SK-N-SH (cell line): ENCODE results near the gene NHLH1. TPM values are rescaled to one million over a fixed set of nuclear protein-coding genes. Genes with fewer than 3 reads are reported as not detected.

ENCODE experiments used
- CTCF ChIA-PET: fragments of 300-600, 350-600 bp; formaldehyde crosslinking; extraction: SDS; loops from one replicate; lab custom pipeline; 2021; lab: Yijun Ruan, JAX
- POLR2A ChIA-PET: fragments of 350-600 bp; sonication (Branson Sonifier 250); formaldehyde crosslinking; extraction: SDS; loops from one replicate; lab custom pipeline; 2020; ENCODE audit warnings: antibody characterized with exemption, inconsistent platforms; lab: Yijun Ruan, JAX
- DNase-seq: peaks from one replicate; pipeline ENCODE4 v3.0.0; 2012
- H2AFZ ChIP-seq: fragments of 200-600 bp; sonication (generic); 2 replicates; pipeline ENCODE4 v1.8.1; 2016; ENCODE audit warnings: antibody characterized with exemption, mild to moderate bottlenecking, low read depth
- H3F3A ChIP-seq: fragments of 200-600 bp; sonication (generic); replicated peaks from 2 replicates; pipeline ENCODE3; 2016; ENCODE audit warnings: antibody characterized with exemption, mild to moderate bottlenecking; ENCODE audit not compliant: insufficient read depth
- H3K27ac ChIP-seq, 2 experiments: fragments of 200-500 bp in 1 of 2; fragments of 200-600 bp in 1 of 2; sonication (Bioruptor generic) in 1 of 2; sonication (generic), shearing (Covaris generic) in 1 of 2; 2 replicates each; pipeline versions ENCODE4 v1.5.1 to v1.6.1; 2014 to 2016; ENCODE audit warnings: low read depth in 2 of 2, inconsistent platforms in 1 of 2, low read length in 1 of 2, mild to moderate bottlenecking in 1 of 2, mixed read lengths in 1 of 2
- H3K27me3 ChIP-seq: fragments of 200-600 bp; sonication (generic), shearing (Covaris generic); 2 replicates; pipeline ENCODE4 v1.6.1; 2016; ENCODE audit warnings: mixed run types; ENCODE audit not compliant: insufficient read depth
- H3K36me3 ChIP-seq, 2 experiments: fragments of 200-500 bp in 1 of 2; fragments of 200-600 bp in 1 of 2; sonication (Bioruptor generic) in 1 of 2; sonication (generic) in 1 of 2; replicated peaks in 1 of 2; 2 replicates each; pipeline versions ENCODE3 to v1.5.1; 2014 to 2016; ENCODE audit warnings: low read length in 1 of 2, mild to moderate bottlenecking in 1 of 2; ENCODE audit not compliant: insufficient read depth in 2 of 2, control insufficient read depth in 1 of 2
- H3K4me1 ChIP-seq, 2 experiments: fragments of 200-500 bp in 1 of 2; fragments of 200-600 bp in 1 of 2; sonication (Bioruptor generic) in 1 of 2; sonication (generic), shearing (Covaris generic) in 1 of 2; 2 replicates each; pipeline versions ENCODE4 v1.5.1 to v1.6.1; 2014 to 2016; ENCODE audit warnings: low read depth in 1 of 2, low read length in 1 of 2, mixed run types in 1 of 2; ENCODE audit not compliant: insufficient read depth in 2 of 2, control insufficient read depth in 1 of 2
- H3K4me2 ChIP-seq: fragments of 200-600 bp; sonication (generic), shearing (Covaris generic); 2 replicates; pipeline ENCODE4 v1.6.1; 2017; ENCODE audit warnings: mixed run types
- H3K4me3 ChIP-seq, 2 experiments: fragments of 200-500 bp in 1 of 2; fragments of 200-600 bp in 1 of 2; sonication (Bioruptor generic) in 1 of 2; sonication (generic), shearing (Covaris generic) in 1 of 2; 2 replicates each; pipeline versions ENCODE4 v1.5.1 to v1.8.1; 2014 to 2016; ENCODE audit warnings: low read depth in 2 of 2, inconsistent platforms in 1 of 2, low read length in 1 of 2, mild to moderate bottlenecking in 1 of 2, mixed read lengths in 1 of 2, moderate library complexity in 1 of 2
- H3K79me2 ChIP-seq: fragments of 200-600 bp; sonication (generic); 2 replicates; pipeline ENCODE4 v1.8.1; 2017; ENCODE audit warnings: mild to moderate bottlenecking; ENCODE audit not compliant: insufficient read depth
- H3K9ac ChIP-seq: fragments of 200-600 bp; sonication (generic); 2 replicates; pipeline ENCODE4 v1.6.1; 2017; ENCODE audit warnings: mixed run types
- H3K9me2 ChIP-seq: fragments of 200-600 bp; sonication (generic); 2 replicates; pipeline ENCODE4 v1.6.1; 2017; ENCODE audit warnings: mixed run types
- H3K9me3 ChIP-seq: fragments of 200-600 bp; sonication (generic); 2 replicates; pipeline ENCODE4 v1.6.1; 2017; ENCODE audit warnings: mixed run types, mild to moderate bottlenecking, moderate library complexity
- H4K20me1 ChIP-seq: fragments of 200-600 bp; sonication (generic); 2 replicates; pipeline ENCODE4 v1.6.1; 2017; ENCODE audit warnings: mild to moderate bottlenecking, mixed run types; ENCODE audit not compliant: insufficient read depth
- CHD2 ChIP-seq: fragments of 150-350 bp; IDR thresholded peaks from 2 replicates; pipeline ENCODE4 v1.6.1; 2018; ENCODE audit warnings: low read length; ENCODE audit not compliant: partially characterized antibody
- CTCF ChIP-seq: fragments of 200-600 bp; sonication (generic); IDR thresholded peaks from 2 replicates; pipeline ENCODE4 v1.6.1; 2017; ENCODE audit warnings: antibody characterized with exemption, mild to moderate bottlenecking, moderate library complexity
- ELF1 ChIP-seq: IDR thresholded peaks from 2 replicates; pipeline ENCODE4 v1.4.0; 2012
- EP300 ChIP-seq, 2 experiments: IDR thresholded peaks; 2 replicates each; pipeline versions ENCODE4 v1.4.0 to v1.6.1; 2012; ENCODE audit warnings: borderline replicate concordance in 1 of 2, low read depth in 1 of 2, low read length in 1 of 2
- EZH2phosphoT487 ChIP-seq: fragments of 200-600 bp; sonication (generic); IDR thresholded peaks from 2 replicates; pipeline ENCODE4 v1.6.1; 2017; ENCODE audit warnings: low read depth, mixed run types, mild to moderate bottlenecking, antibody characterized with exemption, moderate library complexity, borderline replicate concordance
- FOSL2 ChIP-seq: IDR thresholded peaks from 2 replicates; pipeline ENCODE4 v1.4.0; 2012; ENCODE audit warnings: low read depth, mild to moderate bottlenecking, moderate library complexity, borderline replicate concordance
- FOXJ3 ChIP-seq: sonication (generic); formaldehyde crosslinking; IDR thresholded peaks from 2 replicates; pipeline ENCODE4 v1.5.1; 2020; ENCODE audit warnings: mild to moderate bottlenecking, missing genetic modification reagents
- FOXM1 ChIP-seq: IDR thresholded peaks from 2 replicates; pipeline ENCODE4 v1.4.0; 2012; ENCODE audit warnings: low read depth, mild to moderate bottlenecking
- GATA2 ChIP-seq: sonication (generic); formaldehyde crosslinking; IDR thresholded peaks from 2 replicates; pipeline ENCODE4 v1.5.0; 2020; ENCODE audit warnings: mild to moderate bottlenecking, missing genetic modification reagents
- IRF3 ChIP-seq: fragments of 150-350 bp; IDR thresholded peaks from 2 replicates; pipeline ENCODE4 v1.6.1; 2016; ENCODE audit warnings: mild to moderate bottlenecking, low read depth, low read length
- JUND ChIP-seq: IDR thresholded peaks from 2 replicates; pipeline ENCODE4 v1.4.0; 2012
- MEF2A ChIP-seq: IDR thresholded peaks from 2 replicates; pipeline ENCODE4 v1.4.0; 2012; ENCODE audit warnings: low read depth, borderline replicate concordance
- MXI1 ChIP-seq: IDR thresholded peaks from 2 replicates; pipeline ENCODE4 v1.6.1; 2012; ENCODE audit warnings: mild to moderate bottlenecking, low read depth, low read length, improper control_type of control experiment
- NFIC ChIP-seq: IDR thresholded peaks from 2 replicates; pipeline ENCODE4 v1.4.0; 2012; ENCODE audit warnings: borderline replicate concordance
- NRF1 ChIP-seq: IDR thresholded peaks from 2 replicates; pipeline ENCODE4 v1.6.1; 2012; ENCODE audit warnings: low read depth, mild to moderate bottlenecking, low read length
- RCOR1 ChIP-seq: fragments of 150-350 bp; IDR thresholded peaks from 2 replicates; pipeline ENCODE4 v1.6.1; 2017; ENCODE audit warnings: antibody characterized with exemption, low read length
- REST ChIP-seq: IDR thresholded peaks from 2 replicates; pipeline ENCODE4 v1.6.1; 2012; ENCODE audit warnings: mild to moderate bottlenecking, low read depth, low read length, moderate library complexity
- RFX5 ChIP-seq: IDR thresholded peaks from 2 replicates; pipeline ENCODE4 v1.6.1; 2012; ENCODE audit warnings: mild to moderate bottlenecking, improper control_type of control experiment, low read length
- SIN3A ChIP-seq: IDR thresholded peaks from 2 replicates; pipeline ENCODE4 v1.6.1; 2012; ENCODE audit warnings: low read depth, mild to moderate bottlenecking, low read length, moderate library complexity, borderline replicate concordance
- SMC3 ChIP-seq: IDR thresholded peaks from 2 replicates; pipeline ENCODE4 v1.6.1; 2012; ENCODE audit warnings: low read depth, low read length, improper control_type of control experiment
- TAF1 ChIP-seq: IDR thresholded peaks from 2 replicates; pipeline ENCODE4 v1.6.1; 2012; ENCODE audit warnings: low read depth, mild to moderate bottlenecking, low read length, moderate library complexity, borderline replicate concordance
- TCF12 ChIP-seq: IDR thresholded peaks from 2 replicates; pipeline ENCODE4 v1.4.0; 2012
- TEAD4 ChIP-seq: IDR thresholded peaks from 2 replicates; pipeline ENCODE4 v1.4.0; 2012; ENCODE audit warnings: mild to moderate bottlenecking, borderline replicate concordance; ENCODE audit not compliant: insufficient read depth
- USF1 ChIP-seq: IDR thresholded peaks from 2 replicates; pipeline ENCODE4 v1.4.0; 2012; ENCODE audit warnings: low read depth, borderline replicate concordance
- WGBS: methylation state at CpG from one replicate; pipeline ENCODE4 v1.1.6; 2017; ENCODE audit warnings: low lambda C conversion rate; 5-methylcytosine and 5-hydroxymethylcytosine counted together
- polyA plus RNA-seq, 3 experiments: library from polyadenylated mRNA; depleted of rRNA; stranded (reverse); fragments of >200 nt; gene quantifications; 2 replicates each; pipeline ENCODE4 v1.2.3, GENCODE V29; 2012

The NHLH1 gene
- polyA plus RNA-seq, 1 of the 3 experiments (the other 2 are of a cell fraction) = 0.18 TPM

- Histone ChIP-seq H4K20me1 (no peaks in the 10 kb centered on the region), H3K4me3 (no peak overlapping the region), H3K4me1 (peaks cover 0 to 26% of the 10 kb centered on the region in 2 experiments; a peak in 1 of 4 replicates), H3K36me3 (no peaks in the 10 kb centered on the region), H3K9me2 (no peaks in the 10 kb centered on the region), H2AFZ (no peak overlapping the region), H3F3A (no peaks in the 10 kb centered on the region), H3K79me2 (no peaks in the 10 kb centered on the region), H3K27ac (no peak overlapping the region), H3K27me3 (no peaks in the 10 kb centered on the region), H3K9ac (no peak overlapping the region), H3K4me2 (no peak overlapping the region), H3K9me3 (no peaks in the 10 kb centered on the region)
- ChIA-PET POLR2A (no interaction called here), CTCF (no interaction called here)
- 94% methylated on average over 3 of the region's 3 CpGs for WGBS
- no peak for DNase-seq
- TF ChIP-seq TEAD4 = no peak
- no peak for TF ChIP-seq TCF12
- no peak for TF ChIP-seq SIN3A
- no peak for TF ChIP-seq MEF2A
- TF ChIP-seq NRF1 = no peak
- no peak for TF ChIP-seq ELF1
- no peak for TF ChIP-seq FOXJ3 (CRISPR knock-in tag)
- TF ChIP-seq SMC3 = no peak
- no peak for TF ChIP-seq USF1
- TF ChIP-seq EZH2phosphoT487 = no peak
- TF ChIP-seq GATA2 (CRISPR knock-in tag) = no peak
- TF ChIP-seq IRF3 = no peak
- no peak for TF ChIP-seq FOSL2
Observed at GRCh38 chr1:160412028-160412362, 45.1 kb downstream of the NHLH1 start.

- ChIA-PET CTCF (no interaction called here), POLR2A (no interaction called here)
- Histone ChIP-seq H4K20me1 (no peaks in the 10 kb centered on the region), H3K9me3 (no peaks in the 10 kb centered on the region), H3K4me2 (no peak overlapping the region), H2AFZ (no peak overlapping the region), H3K79me2 (no peaks in the 10 kb centered on the region), H3K9ac (no peak overlapping the region), H3K4me1 (peaks cover 0 to 15% of the 10 kb centered on the region in 2 experiments; a peak in 1 of 4 replicates), H3K36me3 (no peaks in the 10 kb centered on the region), H3F3A (no peaks in the 10 kb centered on the region), H3K4me3 (no peak overlapping the region), H3K9me2 (no peaks in the 10 kb centered on the region), H3K27ac (no peak overlapping the region), H3K27me3 (no peaks in the 10 kb centered on the region)
- DNase-seq = no peak
- WGBS = 86% methylated on average over 3 of the region's 3 CpGs
- TF ChIP-seq FOXM1 = no peak
- no peak for TF ChIP-seq TAF1
- TF ChIP-seq SIN3A = no peak
- no peak for TF ChIP-seq RCOR1
- TF ChIP-seq REST = no peak
- TF ChIP-seq MEF2A = no peak
- no peak for TF ChIP-seq CTCF
- no peak for TF ChIP-seq MXI1
- no peak for TF ChIP-seq FOXJ3 (CRISPR knock-in tag)
- TF ChIP-seq NFIC = no peak
- TF ChIP-seq RFX5 = no peak
- TF ChIP-seq JUND = no peak
- TF ChIP-seq EP300 (IDR thresholded peaks at IDR 0.05; ENCODE audit: borderline replicate concordance in 1 of 2, low read depth in 1 of 2, low read length in 1 of 2) = no peak
- TF ChIP-seq CHD2 = no peak
Observed at GRCh38 chr1:160413716-160414115, 46.8 kb downstream of the NHLH1 start.
